ENCODE results near the gene ELL.
A peak's percentile ranks its signal among the peaks of the same experiment; 100 is the strongest.

Gene ELL

DNA sequence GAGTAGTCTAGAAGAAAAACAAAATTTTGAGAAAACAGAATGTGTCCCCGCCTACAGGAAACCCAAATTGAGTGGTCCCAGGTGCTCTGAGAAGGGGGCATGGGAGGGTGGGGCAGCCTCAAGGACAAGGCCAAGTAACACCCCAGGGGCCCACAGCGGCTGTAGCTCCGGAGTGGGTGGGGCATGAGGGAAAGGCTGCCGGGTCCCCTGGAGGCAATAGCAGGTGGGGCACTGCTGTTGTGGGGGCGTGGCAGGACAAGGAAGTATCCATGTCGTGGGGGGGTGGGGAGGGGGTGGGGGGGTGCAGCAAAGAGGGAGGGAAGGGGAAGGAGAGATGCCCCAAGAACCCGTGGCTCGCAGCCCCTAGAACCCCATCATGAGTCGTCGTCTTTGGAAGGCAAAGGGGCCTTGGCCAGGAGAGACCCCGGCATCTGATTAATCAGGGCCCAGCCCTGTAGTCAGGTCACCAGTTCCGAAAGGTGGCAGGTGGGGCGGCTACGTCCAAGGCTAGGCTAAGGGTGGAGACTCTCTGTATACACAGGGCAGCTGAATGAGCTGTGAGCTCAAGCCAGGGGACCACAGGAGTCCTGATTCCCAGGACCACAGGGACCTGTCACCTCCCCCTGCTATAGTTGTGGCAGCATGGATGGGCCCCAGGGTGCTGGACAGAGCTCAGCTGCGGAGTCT is 76.5 kb downstream of the ELL start:
- no peak for DNase-seq (ENCODE audit: low spot score)

DNA sequence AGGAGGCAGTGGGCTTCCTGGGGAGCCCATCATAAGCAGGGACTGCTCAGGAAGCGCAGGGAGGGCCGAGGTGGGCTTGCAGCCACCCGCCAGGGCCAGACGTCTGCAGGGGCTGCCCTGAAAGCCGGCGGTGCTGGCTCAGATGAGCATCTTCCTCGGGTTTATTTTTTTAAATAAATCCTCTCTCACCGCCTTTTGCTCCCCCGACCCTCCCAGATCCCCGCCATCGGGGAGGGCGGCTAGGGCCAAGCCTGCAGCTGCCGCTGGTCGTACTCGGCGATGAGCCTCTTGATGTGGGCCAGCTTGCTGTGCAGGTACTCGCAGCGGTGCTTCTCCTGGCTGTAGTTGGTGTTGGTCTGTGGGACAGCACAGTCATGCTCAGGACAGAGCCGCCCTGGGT is 77.4 kb downstream of the ELL start:
- no peak for DNase-seq (ENCODE audit: low spot score)

DNA sequence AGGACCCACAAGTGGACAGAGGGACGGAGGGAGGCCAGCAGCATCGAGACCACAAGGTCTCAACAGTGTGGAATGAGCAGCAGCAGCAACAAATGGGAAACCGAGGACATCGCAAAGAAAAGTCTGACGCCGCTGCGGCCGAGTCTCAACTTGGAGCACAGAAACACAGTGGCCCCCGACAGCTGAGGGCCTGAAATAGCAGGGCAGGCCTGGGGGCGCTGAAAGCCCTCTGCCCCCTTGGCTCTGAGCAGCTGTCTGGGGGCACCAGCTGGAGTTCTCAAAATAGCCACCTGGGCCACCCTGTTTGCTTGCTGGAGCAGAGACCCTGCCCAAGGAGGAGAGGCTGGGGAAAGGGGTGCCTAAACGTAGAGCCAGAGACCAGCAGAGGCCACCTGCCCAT is 78.0 kb downstream of the ELL start:
- DNase-seq (ENCODE audit: low spot score), result no peak

DNA sequence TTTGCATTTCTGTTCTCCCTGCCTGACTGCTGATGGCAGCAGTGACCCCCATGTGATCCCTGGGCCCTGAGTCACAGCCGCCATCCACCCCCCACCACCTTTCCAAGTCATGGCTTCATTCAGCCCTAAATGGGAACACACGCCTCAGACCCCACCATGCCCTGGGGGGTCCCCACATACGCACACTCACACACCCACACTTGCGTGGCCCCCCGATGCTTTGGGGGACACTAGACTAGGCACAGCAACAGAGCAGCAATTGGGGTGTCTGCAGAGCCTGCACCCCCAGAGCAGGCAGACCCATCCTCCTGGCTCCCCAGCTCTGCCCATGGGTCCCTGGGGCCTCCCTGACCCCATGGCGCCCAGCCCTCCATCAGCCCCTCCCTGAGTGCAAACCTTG is 78.5 kb downstream of the ELL start:
- no peak for DNase-seq (ENCODE audit: low spot score)

DNA sequence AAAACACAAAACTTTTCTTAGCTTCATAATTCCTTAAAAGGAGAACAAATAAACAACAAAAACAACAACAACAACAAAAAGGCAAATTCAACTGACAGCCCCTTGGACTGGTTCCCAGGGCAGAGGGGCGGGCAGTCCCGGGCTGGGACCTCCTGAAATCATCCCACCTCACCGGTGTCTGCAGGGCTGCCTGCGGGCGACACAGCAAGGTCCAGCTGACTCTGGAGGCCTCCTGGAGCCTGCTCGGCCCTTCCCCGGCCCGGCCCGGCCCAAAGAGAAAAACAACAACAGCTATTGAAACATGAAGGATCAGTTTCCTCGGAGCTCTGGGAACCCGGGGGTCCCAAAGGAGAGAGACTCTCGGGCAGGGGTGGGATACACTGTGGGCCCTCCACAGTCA is 78.9 kb downstream of the ELL start:
- DNase-seq (ENCODE audit: low spot score), result no peak

DNA sequence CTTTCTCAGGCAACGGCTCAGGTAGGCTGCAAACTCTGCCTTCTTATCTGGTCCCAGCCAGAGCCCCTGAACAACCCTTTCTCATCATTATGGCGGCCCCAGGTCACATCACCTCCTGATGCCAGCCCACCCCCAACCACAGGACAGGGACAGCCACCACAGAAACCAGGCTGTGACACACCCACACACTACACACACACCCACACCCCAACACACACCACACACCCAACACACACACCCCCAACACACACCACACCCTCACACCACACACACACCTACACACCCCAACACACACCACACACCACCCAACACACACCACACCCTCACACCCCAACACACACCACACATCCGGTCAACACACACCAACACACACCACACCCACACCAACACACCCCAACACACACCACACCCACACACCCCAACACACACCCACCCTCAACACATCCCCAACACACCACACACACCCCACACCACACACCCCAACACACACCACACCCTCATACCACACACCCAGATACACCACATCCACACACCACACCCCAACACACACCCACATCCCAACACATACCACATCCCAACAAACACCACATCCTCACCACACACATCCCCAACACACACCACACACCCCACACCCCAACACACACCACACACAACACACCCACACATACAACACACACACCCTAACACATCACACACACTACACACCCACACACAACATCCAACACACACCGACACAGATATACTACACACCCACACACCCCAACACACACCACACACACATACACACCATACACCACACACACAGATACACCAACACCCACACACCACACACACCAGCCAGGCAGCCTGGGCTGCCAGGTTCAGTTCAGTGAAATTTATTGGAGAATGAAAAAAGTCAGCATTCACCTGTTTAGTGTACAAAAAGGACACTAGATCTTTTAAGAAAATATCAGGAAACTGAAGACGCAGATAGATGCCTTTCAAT is 79.8 kb downstream of the ELL start:
- DNase-seq (ENCODE audit: low spot score), result peak; percentile 39

DNA sequence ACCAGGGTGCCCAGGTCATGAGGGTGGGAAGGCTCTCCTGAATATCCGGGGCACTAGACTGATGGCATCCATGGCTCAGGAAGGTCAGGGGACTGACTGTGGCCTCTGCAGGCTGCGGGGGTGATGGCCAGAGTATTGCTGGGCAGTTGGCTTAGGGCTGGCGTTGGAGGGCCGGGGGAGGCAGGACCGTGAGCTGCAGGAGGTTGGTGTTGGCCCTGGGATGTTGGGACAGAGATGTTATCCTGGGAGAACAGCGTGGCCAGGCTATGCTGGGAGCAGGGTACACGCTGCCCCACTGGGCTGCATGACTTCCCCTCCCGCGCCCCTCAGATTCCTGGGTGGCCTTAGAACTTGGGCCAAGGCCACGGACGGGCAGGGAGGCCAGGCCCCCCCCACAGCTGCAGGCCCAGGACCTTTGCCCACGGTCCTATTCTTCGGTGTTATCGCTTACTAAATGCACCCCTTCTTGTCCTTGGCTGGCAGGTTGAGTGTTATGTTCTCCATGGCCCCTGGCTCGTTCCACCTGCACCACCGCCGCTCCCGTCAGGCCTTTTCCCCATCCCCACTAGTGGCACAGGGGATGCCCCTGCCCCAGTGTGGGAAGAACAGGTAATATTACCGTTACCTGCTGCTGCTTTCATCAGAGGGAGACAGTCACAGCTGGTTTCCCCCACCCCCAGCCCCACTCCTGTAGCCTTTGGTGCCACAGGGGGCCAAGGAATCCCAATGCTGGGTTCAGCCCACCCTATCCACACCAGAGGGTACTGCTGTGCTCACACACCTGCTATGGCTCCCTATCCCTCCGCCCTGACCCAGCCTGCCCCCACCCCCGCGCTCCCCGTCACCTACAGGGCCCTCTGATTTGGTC is 80.7 kb downstream of the ELL start:
- DNase-seq (ENCODE audit: low spot score), result no peak

DNA sequence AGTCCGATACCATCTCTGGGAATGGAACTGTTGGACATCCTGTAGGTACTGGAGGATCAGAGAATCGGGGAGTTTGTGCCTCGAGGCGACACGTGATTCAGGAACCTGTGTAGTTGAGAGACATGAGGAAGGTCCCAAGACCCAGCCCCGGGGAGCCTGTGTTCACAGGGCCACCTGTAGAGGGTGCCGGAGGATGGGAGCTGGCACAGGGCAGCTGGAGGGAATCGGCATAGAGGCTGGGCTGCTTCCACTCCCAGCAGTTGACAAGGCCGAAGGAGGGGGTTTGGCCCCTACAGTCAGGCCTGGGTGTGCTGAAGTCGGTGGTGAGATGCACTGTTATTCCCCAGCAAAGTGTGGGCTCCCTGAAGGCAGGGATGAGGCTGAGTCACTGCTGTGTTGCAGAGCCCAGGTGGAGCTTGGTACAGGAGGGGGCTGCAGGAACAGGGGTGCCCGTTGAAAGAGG is 81.4 kb downstream of the ELL start:
- peak; percentile 69 for DNase-seq (ENCODE audit: low spot score)

DNA sequence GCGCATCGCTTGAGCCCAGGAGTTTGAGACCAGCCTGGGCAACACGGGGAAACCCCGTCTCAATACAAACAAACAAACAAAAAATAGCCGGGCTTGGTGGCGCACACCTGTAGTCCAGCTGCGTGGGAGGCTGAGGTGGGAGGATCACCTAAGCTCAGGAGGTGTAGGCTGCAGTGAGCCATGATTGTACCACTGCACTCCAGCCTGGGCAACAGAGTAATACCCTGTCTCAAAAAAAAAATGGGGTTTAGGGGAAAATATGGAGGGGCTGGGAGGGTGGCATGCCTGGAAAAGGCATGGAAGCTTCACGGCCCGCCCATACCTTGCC is 82.0 kb downstream of the ELL start:
- DNase-seq (ENCODE audit: low spot score), result no peak

DNA sequence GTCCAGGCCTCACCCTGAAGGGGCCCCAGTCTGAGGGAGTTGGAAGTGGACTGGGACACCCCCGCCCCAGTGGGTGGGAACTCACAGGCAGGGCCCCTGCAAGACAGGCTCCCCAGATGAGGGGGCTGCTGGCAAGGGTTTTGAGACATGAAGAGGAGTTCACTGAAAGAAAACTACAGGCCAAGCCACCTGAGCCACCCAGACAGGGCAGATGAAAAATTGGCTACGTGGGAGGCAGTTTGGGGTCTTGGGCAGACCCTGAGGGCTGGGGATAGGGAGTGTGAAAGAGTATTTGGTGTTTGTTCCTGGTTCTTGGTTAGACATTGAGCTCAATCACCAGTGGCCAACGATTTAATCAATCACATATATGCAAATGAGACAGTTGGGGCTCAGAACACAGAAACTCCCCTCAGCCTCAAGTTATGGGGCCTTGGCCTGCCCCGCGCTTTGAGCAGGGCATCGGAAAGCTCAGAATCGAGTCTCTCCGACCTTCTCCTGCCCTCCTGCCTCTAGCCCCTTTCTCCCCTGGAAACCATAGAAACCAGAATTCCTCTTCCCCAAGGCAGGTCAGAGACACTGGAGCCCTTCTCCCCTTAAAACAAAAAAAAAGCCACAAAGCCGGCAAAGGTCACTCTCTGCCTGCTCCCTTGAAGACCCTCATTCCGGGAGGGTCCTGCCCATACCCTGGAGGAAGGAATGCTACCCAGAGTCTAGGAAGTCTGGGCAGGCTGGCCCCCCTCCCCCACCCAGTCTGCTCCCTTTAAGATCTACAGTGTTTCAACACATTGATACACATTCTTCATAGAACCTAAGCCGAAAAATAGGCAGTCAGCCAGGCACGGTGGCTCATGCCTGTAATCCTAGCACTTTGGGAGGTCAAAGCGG is 82.6 kb downstream of the ELL start:
- DNase-seq (ENCODE audit: low spot score), result no peak

DNA sequence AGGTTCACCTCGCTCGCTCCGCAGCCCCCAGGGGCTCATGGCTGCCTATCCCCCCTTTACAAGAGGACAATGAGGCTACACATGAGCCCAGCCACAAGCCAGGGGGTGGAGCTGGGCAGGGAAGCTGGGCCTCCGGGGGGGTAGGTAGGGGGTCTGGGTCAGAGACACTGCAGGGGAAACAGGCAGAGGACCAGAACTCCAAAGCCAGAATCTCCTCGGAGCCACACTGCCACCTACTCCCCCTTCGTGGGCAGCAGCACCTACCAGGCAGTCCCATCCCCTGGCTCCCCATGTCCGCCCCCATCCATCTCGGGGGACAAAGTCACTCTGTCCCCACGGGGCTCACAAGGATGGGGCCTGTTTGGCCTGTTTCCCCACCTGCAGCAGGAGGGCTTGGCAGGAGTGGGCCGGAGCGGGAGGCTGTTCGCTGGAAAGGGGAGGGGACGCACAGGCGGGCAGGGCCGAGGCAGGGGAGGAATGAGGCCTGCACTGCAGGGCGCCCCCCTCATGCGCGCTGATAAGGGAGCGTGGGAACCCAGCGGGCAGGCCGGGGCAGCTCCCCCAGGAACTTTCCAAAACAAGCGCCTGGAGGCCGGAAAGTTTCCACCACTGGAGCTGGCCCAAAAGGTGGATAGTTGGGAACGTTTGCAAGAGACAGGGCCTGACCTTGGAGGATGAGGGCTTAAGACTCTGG is 83.4 kb downstream of the ELL start:
- peak; percentile 73 for DNase-seq (ENCODE audit: low spot score)

DNA sequence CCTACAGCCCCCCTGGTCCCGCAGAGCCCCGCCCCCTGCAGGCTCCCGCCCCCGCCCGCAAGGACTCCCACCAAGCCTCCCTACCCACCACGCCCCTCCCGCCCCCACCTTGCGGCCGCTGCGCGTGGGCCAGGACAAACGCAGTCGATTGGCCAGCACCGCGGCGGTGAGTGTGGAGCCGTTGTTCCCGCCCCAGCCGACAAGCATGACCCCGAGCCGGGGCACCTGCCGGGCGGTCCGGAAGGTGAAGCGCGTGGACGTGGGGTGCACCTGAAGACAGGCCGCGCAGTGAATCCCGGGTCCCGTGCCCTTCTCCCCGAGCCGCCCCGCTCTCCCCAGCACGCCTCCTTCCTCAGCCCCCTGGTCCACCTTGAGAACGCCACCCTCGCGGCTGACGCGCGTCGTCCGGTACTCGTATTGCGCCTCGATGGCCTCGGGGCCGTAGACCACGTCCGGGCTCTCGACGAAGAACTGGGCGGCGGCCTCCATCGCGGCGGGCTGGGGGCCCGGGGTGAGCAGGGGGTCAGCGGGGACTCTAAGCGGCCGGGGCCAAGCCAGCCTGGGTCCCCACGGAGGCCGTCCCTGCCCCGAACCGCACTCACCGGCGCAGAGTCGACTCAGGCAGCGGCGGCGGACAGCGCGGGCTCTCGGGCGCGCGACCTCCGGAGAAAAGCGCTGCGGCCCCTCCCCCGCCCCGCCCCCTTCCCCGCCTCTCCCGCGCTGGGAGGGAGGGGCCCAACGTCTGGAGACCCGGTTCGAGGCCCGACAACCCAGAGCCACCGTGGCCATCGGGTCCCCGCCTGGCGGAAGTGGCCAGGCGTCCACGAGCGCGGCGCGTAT is 84.2 kb downstream of the ELL start, which contains the start of gene ISYNA1:
Gene ISYNA1, minus strand, starts transcription at position 643 of the 840 bp plus-strand sequence. Its CDS starts 154 bp downstream, at position 489.
- DNase-seq (ENCODE audit: low spot score), result peak; percentile 87

DNA sequence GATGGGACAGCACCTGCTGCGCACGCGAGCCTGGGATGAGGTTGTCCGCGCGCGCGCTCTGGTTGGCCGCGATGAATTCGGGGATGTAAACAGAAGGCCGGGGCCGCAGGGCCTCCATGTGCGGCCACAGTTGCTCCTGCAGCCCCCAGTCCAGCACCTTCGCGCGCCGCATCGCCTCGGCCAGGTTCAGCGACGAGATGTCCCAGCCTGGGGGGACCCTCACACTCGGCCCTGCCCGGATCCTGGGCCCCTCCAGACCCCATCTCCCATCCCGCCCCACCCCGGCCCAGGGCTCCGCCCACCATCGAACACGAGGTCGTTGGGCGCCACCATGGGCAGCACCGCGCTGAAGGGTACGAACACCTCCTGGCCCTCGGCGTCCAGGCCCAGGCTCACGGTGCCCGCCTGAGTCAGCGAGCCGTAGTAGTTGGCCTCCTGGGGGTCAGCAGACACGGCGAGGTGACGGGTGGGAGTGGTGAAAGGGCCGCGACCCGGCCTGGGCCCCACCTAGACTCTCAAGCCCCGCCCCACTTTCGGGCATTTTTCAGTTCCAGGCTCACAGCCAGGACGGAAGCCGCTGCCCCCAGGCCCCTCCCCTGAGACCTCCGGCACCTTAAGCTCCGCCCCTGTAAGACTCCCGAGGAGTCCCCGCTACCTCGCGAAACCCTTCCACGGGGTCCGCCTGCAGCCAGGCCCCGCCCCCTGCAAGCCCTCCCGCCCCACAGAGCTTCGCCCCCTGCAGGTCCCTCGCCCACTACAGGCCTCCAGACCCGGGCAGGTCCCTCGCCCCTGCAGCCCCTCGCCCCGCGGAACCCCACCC is 85.0 kb downstream of the ELL start:
- DNase-seq (ENCODE audit: low spot score), result peak; percentile 88

DNA sequence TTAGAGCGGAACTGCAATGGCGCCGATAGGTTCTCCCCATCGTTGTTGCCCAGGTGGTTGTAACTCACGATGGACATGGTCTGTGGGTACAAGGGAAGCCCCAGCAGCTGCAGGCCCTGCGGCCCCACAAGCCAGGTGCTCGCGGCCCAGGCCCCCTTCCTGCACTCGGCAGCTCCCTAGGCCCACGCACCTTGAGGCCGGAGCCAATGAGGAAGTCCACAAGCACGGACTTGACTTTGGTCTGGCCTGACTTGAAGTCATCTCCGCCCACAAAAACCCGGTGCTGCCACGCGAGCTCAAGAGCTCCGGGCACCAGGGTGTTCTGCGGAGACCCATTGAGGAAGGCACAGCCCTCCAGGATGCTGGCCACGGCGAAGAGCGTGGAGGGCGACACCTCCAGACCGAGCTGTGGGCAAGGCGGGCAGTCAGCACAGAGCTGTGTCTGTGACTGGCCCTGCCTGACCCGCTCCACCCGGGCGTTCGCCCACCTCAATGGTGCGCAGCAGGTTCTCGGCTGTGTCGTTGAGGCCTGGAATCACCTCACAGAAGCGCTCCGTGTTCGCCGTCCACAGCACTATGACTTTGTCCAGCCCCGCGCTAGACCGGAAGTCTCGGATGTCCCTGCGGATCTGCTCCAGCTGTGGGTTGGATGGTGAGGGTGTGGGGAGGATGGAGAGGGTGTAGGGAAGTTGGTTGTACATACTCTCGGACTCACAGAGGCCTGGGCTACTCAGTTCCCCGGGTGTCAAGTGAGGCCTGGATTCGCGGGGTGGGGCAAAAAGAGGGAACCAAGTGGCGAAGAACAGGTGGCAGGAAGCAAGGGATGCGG is 85.8 kb downstream of the ELL start:
- DNase-seq (ENCODE audit: low spot score), result no peak

DNA sequence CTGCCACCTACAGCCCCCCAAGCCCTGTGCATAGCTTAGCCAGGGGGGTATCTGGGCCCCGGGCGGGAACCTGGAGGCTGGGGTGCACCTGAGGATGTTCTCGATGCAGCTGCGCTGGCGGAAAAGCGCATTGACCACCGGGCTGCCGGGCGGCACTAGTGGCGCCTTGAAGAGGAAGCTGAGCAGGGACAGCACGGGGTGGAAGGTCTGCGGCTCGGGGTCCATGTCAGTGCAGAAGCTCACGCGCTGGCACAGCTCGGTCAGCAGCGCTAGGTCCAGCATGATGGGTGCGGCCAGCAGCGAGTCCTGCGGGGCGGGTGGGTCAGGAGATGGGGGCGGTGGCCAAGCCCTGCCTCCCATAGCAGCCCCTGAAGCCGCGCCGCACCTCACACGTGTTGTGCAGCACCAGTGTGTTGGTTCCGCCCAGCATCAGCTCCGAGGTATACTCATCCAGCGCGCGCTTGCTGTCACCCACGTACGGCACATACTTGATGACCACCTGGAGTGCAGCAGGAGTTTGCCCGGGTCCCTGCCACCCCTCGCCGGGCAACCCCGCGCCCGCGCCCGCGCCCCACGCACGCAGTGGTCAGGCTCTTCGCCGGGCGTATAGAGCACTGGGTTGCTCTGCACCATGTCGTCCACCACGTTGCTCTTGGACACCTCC is 86.6 kb downstream of the ELL start:
- no peak for DNase-seq (ENCODE audit: low spot score)

DNA sequence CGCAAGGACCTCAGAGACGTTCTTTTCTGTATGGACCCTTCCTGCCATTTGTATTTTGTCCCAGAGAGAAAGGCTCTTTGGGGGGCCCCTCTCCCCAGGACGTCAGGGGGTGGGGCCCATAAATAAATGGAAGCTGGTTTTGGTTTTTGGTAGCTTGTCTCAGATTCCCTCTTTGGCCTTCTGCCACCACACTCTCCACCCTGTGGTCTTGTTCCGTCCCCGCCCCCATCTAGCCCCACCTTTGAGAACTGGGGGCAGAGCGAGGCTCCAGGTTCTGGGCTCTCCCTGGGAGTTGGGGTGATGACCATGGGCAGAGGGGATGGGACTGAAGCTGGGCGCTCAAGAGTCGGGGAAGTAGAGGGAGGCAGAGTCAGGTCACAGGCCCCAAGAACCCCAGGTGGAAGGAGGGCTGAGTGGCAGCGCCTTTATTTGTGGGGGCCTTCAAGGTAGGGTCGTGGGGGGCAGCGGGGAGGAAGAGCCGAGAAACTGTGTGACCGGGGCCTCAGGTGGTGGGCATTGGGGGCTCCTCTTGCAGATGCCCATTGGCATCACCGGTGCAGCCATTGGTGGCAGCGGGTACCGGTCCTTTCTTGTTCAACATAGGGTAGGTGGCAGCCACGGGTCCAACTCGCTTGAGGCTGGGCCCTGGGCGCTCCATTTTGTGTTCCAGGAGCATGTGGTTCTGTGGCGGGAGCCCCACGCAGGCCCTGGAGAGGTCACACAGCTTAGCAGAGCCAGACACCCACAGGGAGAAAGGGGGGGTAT is 87.3 kb downstream of the ELL start:
- DNase-seq (ENCODE audit: low spot score), result no peak
